ENCODE results near the gene NCS1.

NCS1 gene

DNA sequence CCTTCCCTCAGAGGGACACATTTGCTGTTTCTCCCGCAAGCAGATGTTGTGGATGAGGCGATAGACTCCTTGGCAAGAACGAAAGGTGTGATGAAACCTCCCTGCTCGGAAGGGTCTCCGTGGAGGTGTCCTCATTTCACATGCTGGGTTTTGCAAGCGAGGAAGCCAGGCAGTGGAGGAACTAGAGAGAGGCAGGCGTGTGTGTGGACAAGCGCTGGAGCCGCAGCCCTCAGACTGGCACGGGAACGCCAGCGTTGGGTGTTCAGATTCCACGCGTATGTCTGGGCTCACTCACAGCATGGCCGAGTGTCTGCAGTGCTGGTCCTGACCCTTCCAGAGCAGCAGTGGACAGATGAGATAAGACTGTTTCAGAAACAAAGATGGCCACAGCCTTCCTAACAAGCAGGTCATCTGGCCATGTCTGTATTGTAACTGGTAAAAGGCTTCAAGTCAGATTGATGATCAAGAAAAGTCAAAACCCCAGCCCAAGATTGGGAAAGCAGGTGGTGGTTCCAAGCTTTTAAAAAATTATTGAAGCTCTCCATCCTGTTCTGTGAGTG lies 35.0 kb upstream of the NCS1 start:
- TF ChIP-seq CTCF (IDR thresholded peaks at IDR 0.05), result no peak
- no peaks in the 10 kb centered on the region for H3K27me3 ChIP-seq (ENCODE audit: control insufficient read depth, insufficient read depth, low read length)
- no peak overlapping the region for H3K4me3 ChIP-seq (ENCODE audit: low read depth, low read length)
- H3K4me1 ChIP-seq, result no peaks in the 10 kb centered on the region
- no peak overlapping the region for H2AFZ ChIP-seq
- H3K9ac ChIP-seq, result no peak overlapping the region
- no peaks in the 10 kb centered on the region for H3K9me3 ChIP-seq (ENCODE audit: control insufficient read depth, low read length)
- H3K79me2 ChIP-seq, result no peaks in the 10 kb centered on the region
- no peaks in the 10 kb centered on the region for H3K36me3 ChIP-seq (ENCODE audit: control insufficient read depth, insufficient read depth, low read length)
- H3K27ac ChIP-seq, result no peak overlapping the region
- H3K4me2 ChIP-seq (ENCODE audit: low read length), result no peak overlapping the region

DNA sequence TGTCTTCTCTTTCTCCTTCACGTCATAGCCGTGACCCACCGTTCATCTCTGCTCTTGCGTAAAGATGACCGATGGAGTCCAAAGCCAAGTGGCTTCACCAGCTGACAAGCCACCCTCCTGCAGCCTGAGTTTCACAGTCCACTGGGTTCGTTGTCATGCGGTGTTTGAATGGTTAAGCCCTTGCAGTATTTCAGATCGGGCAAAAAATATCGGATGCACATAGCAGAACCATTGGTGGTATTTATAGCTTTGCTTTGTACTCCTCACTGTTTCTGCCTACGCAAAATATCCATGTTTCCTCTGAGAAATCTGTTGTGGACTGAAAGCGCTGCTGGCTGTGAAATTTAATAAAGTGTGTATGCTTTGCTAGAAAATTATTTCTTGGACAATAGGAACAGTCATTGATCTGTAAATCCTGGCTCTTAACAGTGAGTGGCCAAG lies 34.5 kb upstream of the NCS1 start:
- Histone ChIP-seq H3K27me3 (ENCODE audit: control insufficient read depth, insufficient read depth, low read length) (no peaks in the 10 kb centered on the region), H3K27ac (no peak overlapping the region), H3K4me3 (ENCODE audit: low read depth, low read length) (no peak overlapping the region), H3K4me2 (ENCODE audit: low read length) (no peak overlapping the region), H3K9me3 (ENCODE audit: control insufficient read depth, low read length) (no peaks in the 10 kb centered on the region), H3K36me3 (ENCODE audit: control insufficient read depth, insufficient read depth, low read length) (no peaks in the 10 kb centered on the region), H3K9ac (no peak overlapping the region), H3K79me2 (no peaks in the 10 kb centered on the region), H2AFZ (no peak overlapping the region), H3K4me1 (no peaks in the 10 kb centered on the region)
- no peak for TF ChIP-seq CTCF (IDR thresholded peaks at IDR 0.05)

- no peak overlapping the region for H3K9ac ChIP-seq
Measured at GRCh38 chr9:130138171-130138653, 34.0 kb upstream of the NCS1 start.

DNA sequence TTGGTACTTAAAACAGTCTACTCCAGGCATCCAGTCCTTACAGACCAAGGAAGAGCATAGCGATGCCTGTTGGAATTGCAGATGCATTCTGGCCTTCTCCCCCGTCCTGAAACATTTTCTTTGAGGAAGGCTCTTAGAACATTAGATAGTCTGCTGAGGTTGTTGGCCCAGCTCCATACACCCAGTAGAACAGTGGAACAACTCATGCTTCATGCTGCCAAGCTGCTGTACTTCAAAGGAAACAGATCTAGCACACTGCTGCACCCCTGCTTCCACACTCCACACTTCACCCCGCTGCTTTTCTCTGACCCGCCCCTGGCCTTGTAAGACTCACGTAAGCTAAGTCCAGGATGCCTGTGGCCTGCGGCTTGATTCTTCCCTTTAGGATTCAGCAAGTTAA lies 33.4 kb upstream of the NCS1 start:
- no peaks in the 10 kb centered on the region for H3K79me2 ChIP-seq
- H3K27ac ChIP-seq, result no peak overlapping the region
- H3K4me3 ChIP-seq (ENCODE audit: low read depth, low read length), result no peak overlapping the region
- H3K36me3 ChIP-seq (ENCODE audit: control insufficient read depth, insufficient read depth, low read length), result no peaks in the 10 kb centered on the region
- no peak overlapping the region for H3K9ac ChIP-seq
- H3K9me3 ChIP-seq (ENCODE audit: control insufficient read depth, low read length), result no peaks in the 10 kb centered on the region
- H3K27me3 ChIP-seq (ENCODE audit: control insufficient read depth, insufficient read depth, low read length), result no peaks in the 10 kb centered on the region
- H3K4me1 ChIP-seq, result no peaks in the 10 kb centered on the region
- TF ChIP-seq CTCF (IDR thresholded peaks at IDR 0.05), result no peak
- H3K4me2 ChIP-seq (ENCODE audit: low read length), result no peak overlapping the region
- H2AFZ ChIP-seq, result no peak overlapping the region

More at GRCh38 chr9:130138171-130138653, 34.0 kb upstream of the NCS1 start:
- Histone ChIP-seq H3K27me3 (ENCODE audit: control insufficient read depth, insufficient read depth, low read length) (no peaks in the 10 kb centered on the region), H3K4me2 (ENCODE audit: low read length) (no peak overlapping the region), H3K79me2 (no peaks in the 10 kb centered on the region), H3K4me1 (no peaks in the 10 kb centered on the region), H3K9me3 (ENCODE audit: control insufficient read depth, low read length) (no peaks in the 10 kb centered on the region), H2AFZ (no peak overlapping the region), H3K36me3 (ENCODE audit: control insufficient read depth, insufficient read depth, low read length) (no peaks in the 10 kb centered on the region), H3K27ac (no peak overlapping the region), H3K4me3 (ENCODE audit: low read depth, low read length) (no peak overlapping the region)
- no peak for TF ChIP-seq CTCF (IDR thresholded peaks at IDR 0.05)

DNA sequence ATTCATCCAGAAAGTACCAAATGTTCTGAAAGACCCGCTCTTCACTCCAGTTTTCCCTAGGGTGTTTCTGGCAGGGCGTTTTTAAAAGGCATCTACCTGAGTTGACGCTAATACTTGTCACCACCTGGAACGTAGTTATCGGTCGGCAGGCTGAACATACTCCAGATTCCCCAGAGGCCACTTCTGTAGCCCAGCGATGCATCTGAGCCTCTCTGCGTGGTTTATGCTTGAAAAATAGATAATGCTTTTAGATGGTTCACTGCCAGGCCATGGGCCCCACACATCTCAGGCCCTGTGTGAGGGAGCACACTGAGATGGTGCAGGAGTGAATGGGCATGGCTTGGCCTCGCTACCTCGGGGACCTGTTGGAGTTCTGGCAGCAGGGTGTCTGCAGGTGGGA lies 33.0 kb upstream of the NCS1 start:
- H3K9ac ChIP-seq, result no peak overlapping the region
- no peak overlapping the region for H3K4me3 ChIP-seq (ENCODE audit: low read depth, low read length)
- H3K27ac ChIP-seq, result no peak overlapping the region
- no peak overlapping the region for H2AFZ ChIP-seq
- no peaks in the 10 kb centered on the region for H3K4me1 ChIP-seq
- H3K27me3 ChIP-seq (ENCODE audit: control insufficient read depth, insufficient read depth, low read length), result no peaks in the 10 kb centered on the region
- H3K9me3 ChIP-seq (ENCODE audit: control insufficient read depth, low read length), result no peaks in the 10 kb centered on the region
- TF ChIP-seq CTCF (IDR thresholded peaks at IDR 0.05), result no peak
- H3K4me2 ChIP-seq (ENCODE audit: low read length), result no peak overlapping the region
- H3K36me3 ChIP-seq (ENCODE audit: control insufficient read depth, insufficient read depth, low read length), result no peaks in the 10 kb centered on the region
- H3K79me2 ChIP-seq, result no peaks in the 10 kb centered on the region

Measured in parathyroid adenoma (tissue), 2 donors.